Kidney capillary endothelial cell (primary cell): ENCODE data around the gene HS3ST4.

ENCODE experiments used
- DNase-seq: peaks from one replicate; pipeline ENCODE4 v3.0.0-alpha.2; 2018; ENCODE audit warnings: low spot score

The HS3ST4 gene

GRCh38 chr16:25895380-25895779, 203.6 kb downstream of the HS3ST4 start:
- no peak for DNase-seq

- DNase-seq = no peak
These were observed 204.7 kb downstream of the HS3ST4 start for GRCh38 chr16:25896411-25896810.

GRCh38 chr16:25897702-25898101, 205.9 kb downstream of the HS3ST4 start:
- DNase-seq = no peak

GRCh38 chr16:25905810-25906209, 214.1 kb downstream of the HS3ST4 start:
- DNase-seq = no peak

- DNase-seq = no peak
These were observed 219.2 kb downstream of the HS3ST4 start for GRCh38 chr16:25910971-25911370.

GRCh38 chr16:25912321-25912720, 220.6 kb downstream of the HS3ST4 start:
- no peak for DNase-seq

GRCh38 chr16:25914357-25914962, 222.7 kb downstream of the HS3ST4 start:
- DNase-seq = no peak

GRCh38 chr16:25916037-25916436, 224.3 kb downstream of the HS3ST4 start:
- no peak for DNase-seq

- DNase-seq = no peak
These were observed 230.7 kb downstream of the HS3ST4 start for GRCh38 chr16:25922438-25922837.

GRCh38 chr16:25925421-25925820, 233.7 kb downstream of the HS3ST4 start:
- DNase-seq = no peak

- DNase-seq = no peak
These were observed 239.8 kb downstream of the HS3ST4 start for GRCh38 chr16:25931473-25932035.

- no peak for DNase-seq
These were observed 250.2 kb downstream of the HS3ST4 start for GRCh38 chr16:25941800-25942499.

- no peak for DNase-seq
These were observed 259.0 kb downstream of the HS3ST4 start for GRCh38 chr16:25950586-25951281.

GRCh38 chr16:25951999-25952398, 260.2 kb downstream of the HS3ST4 start:
- no peak for DNase-seq

- DNase-seq = no peak
These were observed 261.2 kb downstream of the HS3ST4 start for GRCh38 chr16:25952983-25953382.

GRCh38 chr16:25957707-25958106, 265.9 kb downstream of the HS3ST4 start:
- no peak for DNase-seq

- no peak for DNase-seq
These were observed 267.5 kb downstream of the HS3ST4 start for GRCh38 chr16:25959221-25959620.

- no peak for DNase-seq
These were observed 274.7 kb downstream of the HS3ST4 start for GRCh38 chr16:25966172-25967097.

GRCh38 chr16:25977121-25977520, 285.4 kb downstream of the HS3ST4 start:
- DNase-seq = no peak

- no peak for DNase-seq
These were observed 286.5 kb downstream of the HS3ST4 start for GRCh38 chr16:25978218-25978617.

- no peak for DNase-seq
These were observed 296.3 kb downstream of the HS3ST4 start for GRCh38 chr16:25988084-25988483.

GRCh38 chr16:25988882-25989281, 297.1 kb downstream of the HS3ST4 start:
- no peak for DNase-seq
